HG02840 (cell line): ENCODE measurements around the gene KREMEN2.
"Not testable (repeated sequence)": the region's sequence is repeated elsewhere in the genome, so short reads cannot be mapped to it uniquely, and the experiment has no call there.

Experiments
- ATAC-seq: cut with Tn5 transposase; IDR thresholded peaks from one replicate; pipeline ENCODE4 v1.9.1; 2021; ENCODE audit warnings: mild to moderate bottlenecking, moderate library complexity, moderate number of reproducible peaks; ENCODE audit not compliant: unreplicated experiment, low FRiP score

The KREMEN2 gene

DNA sequence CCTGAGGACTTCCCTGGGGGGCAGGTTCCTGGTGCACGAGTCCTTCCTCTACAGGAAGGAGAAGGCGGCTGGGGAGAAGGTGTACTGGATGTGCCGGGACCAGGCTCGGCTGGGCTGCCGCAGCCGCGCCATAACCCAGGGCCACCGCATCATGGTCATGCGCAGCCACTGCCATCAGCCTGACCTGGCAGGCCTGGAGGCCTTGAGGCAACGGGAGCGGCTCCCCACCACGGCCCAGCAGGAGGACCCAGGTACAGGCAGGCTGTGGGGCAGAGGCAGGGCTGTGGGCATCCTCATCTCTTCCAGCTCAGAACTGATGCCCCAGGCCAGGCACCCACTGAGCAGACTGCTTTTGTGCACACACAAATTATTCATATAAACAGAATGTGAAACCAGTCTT lies 25.9 kb upstream of the KREMEN2 start:
- no peak for ATAC-seq

DNA sequence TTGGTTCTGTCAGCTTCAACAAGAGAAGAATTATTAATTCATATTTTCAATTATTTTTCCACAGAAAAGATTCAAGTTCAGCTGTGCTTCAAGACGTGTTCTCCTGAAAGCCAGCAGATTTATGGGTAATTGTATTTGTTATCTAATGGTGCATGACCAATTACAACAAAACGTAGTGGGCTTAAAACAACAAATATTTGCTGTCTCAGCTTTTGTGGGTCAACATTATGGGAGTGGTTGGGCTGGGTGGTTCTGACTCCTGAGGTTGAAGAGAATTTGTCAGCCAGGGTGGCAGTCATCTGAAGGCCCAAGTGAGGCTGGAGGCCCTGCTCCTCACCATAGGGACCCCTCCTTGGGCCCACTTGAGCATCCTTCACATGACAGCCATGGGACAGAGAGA lies 24.1 kb upstream of the KREMEN2 start:
- ATAC-seq: no peak

DNA sequence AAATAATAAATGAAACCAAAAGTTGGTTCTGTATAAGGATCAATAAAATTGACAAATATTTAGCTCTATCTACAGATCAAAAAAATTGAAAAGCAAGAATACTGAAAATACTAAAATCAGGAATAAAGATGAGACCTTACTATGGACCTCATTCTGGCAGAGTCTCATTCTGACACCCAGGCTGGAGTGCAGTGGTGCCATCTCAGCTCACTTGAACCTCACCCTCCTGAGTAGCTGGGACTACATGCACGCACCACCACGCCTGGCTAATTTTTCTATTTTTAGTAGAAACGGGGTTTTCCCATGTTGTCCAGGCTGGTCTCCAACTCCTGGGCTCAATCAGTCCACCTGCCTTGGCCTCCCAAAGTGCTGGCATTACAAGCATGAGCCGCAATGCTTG lies 22.0 kb upstream of the KREMEN2 start:
- no peak for ATAC-seq

DNA sequence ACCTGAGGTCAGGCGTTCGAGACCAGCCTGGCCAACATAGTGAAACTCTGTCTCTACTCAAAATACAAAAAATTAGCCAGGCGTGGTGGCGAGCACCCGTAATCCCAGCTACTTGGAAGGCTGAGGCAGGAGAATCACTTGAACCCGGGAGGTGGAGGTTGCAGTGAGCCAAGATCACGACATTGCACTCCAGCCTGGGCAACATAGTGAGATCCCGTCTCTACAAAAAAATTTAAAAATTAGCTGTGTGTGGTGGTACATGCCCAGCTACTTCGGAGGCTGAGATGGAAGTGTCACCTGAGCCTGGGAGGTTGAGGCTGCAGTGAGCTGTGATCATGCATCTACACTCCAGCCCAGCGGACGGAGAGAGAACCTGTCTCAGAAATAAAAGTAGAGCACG lies 20.4 kb upstream of the KREMEN2 start:
- ATAC-seq: not testable (repeated sequence)

DNA sequence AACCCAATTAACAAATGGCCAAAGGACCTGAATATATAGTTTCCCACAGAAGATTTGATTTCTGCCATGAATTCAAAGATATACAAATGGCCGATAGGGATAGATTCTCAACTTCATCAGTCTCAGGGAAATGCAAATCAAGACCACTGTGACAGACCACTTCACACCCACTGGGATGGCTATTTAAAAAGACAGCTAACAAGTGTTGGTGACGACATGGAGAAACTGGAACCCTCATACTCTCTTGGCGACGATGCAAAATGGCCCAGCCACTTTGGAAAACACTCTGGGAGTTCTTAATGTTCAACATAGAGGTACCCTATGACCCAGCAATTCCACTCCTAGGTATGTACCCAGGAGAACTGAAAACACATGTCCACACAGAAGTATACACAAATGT lies 17.4 kb upstream of the KREMEN2 start:
- no peak for ATAC-seq

DNA sequence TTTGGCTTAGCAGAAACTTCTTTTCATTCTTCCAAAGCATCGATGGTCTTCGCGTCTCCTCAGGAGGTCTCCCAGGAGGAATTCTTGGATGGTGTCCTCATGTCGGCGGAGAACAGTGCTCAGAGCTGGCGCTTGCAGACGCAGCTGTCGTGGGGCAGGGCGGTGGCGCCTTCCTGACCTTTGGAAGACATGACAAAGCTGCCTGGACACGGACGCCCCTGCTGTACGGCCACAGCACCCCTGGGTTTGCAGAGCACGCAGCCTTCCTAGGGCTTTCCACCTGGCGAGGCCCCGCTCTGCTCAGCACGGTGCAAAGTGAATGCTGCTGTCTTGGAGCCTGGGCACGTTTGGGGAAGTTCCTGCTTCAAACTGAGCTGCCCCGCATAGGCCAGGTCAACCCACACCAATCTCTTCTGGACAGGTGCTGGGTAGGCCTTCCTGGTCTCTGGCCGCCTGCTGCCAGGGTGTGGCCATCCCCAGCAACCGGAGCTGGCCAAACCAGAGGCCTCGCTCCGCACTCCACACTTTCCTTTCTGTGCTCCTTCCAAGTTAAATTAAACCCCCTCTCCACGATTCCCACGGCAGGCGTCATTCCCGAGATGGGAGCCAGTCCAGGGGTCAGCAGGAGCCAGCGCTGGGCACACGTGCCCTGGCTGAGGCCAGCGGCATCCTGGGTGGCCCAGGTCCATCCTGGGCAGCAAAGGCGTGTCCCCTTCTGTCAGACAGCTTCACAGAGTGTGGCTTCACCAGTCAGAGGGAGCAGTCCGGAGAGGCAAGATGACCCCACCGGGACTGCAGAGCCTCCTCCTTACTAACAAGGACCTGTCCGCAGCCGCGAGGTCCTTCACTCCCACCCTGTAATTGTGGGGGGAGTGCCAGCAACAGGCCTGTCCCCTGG lies 15.0 kb upstream of the KREMEN2 start:
- no peak for ATAC-seq

DNA sequence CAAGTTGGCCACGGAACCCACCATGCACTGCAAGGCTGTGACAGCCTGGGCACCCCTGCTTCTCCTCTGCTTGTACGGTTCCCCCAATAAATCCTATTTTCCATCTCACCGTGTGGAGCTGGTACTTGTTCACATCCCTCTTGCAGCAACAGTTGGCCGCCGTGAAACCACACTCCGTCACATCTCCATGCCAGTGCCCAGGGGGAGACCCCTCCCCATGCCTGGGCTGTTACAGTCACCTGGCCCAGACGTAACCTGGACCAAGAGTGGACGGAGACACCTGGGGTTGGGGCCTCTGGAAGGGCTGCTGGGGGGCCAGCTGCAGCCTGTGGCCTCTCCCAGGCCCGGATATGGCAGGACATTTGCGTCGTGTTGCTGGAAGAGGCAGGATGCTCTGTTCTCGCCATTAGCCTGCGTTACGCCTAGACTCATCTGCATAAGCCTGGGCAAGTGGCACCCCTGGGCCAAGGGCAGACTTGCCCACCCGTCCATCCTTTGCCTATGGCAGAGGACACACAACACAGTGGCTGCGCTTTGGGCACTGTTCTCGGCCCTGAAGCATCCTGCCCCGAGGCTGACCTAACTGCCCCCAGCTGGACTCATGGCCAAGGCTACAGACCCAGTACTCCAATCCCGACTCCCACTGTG lies 14.2 kb upstream of the KREMEN2 start:
- ATAC-seq: no peak

DNA sequence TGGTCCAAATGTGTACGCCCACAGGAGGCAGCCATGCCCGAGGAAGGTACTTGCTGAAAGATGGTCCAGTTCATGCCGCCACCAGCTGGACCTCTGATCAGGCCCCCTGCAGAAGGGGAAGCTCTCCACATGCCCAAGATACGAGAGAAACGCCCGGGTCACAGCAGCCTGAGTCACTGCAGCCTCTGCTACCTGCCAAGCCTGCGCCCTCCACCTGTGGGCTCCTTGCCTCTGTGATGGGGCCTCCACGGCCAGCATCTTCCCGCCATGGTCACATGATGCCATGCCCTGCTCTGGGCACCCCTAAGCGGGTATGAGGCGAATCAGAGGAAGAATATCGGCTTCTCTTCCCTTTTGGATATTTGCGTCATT lies 13.7 kb upstream of the KREMEN2 start:
- ATAC-seq: no peak

DNA sequence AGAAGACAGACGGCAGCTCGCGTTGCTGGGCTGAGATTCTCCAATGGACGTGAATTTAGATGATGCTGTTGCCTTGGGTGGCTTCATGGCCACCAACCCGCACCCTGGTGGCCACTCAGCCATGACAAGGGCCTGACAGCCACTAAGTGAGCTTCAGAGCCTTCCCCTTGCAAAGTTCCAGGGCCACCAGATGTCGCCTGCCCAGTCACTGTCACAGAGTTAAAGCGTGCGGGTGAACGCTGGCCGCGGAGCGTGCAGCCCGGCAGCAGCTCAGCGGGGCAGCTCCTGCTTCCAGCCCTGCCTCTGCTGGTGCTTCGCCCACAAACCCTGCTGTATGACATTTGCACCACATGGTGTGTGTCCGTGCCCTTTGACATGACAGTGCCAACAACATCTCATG lies 13.3 kb upstream of the KREMEN2 start:
- ATAC-seq: no peak

DNA sequence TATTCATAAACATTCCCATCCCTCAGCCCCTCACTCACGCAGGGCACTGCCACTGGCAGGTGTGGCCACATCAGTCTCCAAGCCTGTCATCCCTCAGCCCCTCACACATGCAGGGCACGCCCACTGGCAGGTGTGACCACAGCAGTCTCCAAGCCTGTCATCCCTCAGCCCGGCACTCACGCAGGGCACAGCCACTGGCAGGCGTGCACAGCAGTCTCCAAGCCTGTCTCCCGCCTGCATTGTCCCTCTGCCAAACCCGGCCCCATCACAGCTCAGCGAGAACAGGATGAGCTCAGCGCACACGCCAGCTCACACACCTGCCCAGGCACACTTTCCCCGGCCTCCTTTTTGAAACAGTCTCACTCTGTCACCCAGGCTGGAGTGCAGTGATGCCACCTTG lies 11.4 kb upstream of the KREMEN2 start:
- ATAC-seq: no peak

DNA sequence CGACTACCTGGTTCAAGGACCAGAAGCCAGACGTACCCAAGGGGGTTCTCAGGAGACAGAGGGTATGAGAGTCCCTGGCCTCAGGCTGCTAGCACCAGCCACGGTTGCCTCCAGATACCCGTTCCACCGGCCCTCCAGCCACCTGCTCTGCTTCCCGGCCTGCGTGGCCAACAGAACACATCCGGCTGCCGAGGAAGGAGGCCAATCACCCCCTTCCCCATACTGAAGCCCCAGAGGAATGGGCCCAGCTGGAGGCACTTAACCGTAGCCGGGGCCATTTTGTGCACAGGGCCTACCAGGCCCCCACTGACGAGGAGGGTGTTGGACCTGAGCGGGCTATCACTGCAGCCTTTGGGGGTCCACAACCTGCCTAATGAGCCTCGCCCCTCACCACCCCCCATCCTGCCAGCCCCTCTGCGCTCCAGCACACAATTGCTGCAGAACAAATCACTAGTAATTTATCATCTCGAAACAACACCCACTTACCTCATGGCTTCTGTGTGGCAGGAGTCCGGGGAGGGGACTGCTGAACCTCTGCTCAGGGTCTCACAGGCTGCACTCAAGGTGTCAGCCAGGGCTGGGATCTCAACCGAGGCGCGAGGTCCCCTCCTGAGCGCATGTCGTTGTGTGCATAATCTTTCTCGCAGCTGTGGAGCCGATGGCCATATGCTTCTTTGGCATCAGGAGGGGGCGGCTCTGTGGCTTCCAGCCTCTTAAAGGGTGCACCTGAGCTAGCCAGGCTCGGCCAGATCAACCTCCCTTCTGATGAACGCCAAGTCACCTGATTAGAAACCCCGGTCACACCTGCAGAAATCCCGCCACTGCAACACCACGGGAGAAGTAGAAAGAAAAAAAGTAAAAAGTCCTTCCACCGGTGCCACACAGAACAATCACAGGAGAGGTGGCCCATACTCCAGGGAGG lies 10.1 kb upstream of the KREMEN2 start:
- no peak for ATAC-seq

DNA sequence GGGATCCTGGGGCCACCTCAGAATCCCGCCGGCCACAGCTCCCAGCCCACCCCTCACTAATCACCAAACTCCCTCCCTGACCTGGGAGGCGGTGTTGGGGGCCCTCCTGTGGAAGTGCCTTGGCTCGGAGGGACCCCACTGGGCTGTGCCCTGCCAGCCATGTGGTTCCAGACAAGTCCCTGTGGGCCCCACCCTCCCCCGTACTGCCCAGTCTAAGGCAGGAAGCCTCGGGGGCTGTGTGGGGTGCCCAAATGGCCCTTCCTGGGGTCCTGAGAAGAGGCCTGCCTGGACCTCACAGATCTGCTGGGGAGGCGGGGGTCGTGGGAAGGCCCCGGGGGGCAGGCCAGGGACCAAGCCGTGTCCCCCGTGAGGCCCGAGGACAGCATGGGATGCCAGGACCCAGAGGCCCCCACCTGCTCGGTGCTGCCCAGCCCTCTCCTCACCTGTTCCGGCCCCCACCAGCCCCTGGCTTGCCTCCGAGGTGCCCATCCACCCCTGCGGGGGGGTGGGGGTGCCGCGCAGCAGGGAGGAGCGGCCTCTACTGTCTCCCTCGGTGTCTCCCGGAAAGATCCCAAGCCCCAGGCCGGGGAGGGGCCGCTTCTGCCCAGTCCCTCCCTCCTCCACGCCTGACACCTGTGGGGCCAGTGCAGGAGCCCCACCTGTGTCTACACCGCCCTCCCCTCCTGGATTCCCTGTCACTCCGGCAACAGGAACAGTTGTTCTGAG lies 9.3 kb upstream of the KREMEN2 start:
- no peak for ATAC-seq

DNA sequence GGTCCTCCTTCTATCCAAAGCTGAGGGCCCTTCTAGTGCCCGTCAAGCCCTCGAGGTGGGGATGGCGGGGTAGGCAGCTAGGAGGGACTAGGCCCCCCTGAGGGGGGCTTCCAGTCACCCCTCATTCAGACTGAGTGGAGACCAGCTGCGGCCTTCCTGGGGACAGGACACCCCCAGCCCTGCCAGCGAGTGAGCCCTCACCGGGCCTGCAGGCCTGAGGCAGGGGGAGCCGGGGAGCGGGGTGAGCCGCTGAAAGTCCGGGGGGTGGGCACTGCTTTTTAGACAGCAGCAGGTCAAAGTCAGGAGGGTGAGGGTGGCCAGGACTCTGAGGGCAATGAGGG lies 8.7 kb upstream of the KREMEN2 start:
- ATAC-seq: no peak

DNA sequence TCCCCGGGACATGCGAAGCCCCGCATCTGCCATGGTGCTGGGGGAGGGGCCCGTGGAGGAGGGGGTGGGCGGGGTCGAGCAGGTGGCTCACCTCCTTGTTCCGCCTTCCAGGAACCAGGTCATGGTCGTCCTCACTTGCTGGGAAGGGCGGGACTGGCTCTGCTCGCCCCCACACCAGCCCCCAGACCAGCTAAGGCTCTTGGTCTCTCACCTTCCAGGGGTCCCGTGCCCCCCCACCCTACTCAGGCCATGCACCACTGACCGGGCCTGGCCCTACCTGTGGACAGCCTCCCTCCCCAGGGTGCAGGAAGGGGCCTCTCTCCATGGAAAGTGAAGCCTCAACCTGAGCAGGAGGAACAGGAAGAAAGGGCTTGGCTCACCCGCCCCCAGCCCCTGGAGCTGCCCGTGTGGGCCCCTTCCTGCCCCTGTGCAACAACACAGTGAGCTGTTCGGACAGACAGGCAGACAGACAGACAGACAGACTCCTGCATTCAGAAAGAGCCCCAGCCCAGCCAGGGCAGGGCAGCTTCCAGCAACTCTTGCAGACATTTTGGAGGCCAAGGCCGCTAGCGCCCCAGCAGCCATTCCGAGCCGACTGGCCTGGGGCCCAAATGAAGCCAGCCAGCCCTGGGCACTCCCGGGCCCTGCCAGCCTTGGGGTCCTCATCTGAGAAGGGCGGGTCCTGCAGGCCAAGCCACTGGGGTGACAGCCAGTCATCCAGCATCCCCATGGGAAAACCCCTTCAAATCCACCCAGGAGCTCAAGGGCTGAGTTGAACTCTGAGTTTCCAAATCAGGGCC lies 8.1 kb upstream of the KREMEN2 start:
- ATAC-seq: no peak

DNA sequence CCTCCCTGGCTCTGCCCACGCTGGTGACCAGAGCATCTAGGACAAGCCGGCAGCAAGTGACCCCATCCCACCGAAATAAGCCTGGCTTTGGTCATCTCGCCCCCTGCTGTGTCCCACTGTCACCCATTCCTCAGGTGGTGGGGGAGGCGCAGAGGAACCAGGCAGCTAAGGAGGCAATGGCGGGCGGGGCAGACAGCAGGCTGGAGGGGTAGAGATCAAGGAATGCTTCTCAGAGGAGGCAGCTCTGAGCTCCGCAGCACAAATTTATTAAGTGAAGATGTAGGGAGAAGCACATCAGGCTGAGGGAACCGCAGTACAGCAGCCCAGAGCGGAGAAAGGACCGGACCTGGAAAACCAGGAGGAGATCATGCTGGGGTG lies 7.5 kb upstream of the KREMEN2 start:
- no peak for ATAC-seq

DNA sequence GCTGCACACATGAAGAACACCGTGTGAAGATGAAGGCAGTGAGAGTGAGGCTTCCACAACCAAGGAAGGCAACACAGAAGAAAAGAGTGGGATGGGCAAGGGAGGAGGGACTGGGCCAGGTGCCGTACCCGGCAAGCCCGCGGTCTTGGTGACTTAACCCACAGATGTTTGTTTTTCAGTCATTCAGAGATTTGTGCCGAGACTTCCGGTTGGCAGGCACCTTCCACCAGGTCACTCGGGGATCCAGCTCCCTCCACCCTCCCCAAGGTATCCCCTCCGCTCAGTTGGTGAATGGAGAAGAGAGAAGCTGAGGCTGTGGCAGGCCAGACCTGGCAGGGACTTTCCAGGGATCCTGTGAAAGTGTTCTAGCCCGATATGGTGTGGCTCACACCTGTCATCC lies 4.9 kb upstream of the KREMEN2 start:
- ATAC-seq: no peak

DNA sequence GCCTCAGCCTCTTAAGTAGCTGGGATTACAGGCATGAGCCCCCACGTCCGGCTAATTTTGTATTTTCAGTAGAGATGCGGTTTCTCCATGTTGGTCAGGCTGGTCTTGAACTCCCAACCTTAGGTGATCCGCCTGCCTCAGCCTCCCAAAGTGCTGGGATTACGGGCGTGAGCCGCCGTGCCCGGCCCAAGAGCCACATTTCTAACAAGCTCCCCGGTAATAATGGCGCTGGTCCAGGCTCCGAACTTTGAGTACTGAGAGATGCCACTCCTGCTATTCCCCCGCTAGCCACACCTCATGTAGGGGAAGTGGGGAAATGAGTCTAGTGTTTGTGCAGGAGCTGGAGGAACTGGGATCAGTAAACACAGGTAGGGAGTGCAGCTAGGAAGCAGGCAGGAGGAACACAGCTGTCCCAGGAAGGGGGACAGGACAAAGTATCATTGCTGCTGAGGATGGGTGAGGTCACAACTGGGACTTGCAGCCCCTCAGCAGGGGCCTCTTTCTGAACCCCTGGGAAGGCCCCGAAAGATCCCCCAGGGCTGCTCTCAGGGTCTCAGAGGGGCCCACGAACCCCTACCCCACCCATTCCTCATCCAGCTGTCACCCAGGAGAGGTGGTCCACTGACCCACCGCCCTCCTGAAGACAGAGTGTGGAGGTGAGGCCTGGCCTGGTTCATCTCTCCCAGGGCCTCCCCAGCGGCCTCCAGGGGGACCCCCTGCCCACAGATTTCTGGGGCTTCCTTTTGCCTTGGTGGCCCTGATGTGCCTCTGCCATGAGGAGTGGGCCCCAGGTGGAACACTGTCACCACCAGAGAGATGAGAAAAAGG lies 3.7 kb upstream of the KREMEN2 start:
- no peak for ATAC-seq

DNA sequence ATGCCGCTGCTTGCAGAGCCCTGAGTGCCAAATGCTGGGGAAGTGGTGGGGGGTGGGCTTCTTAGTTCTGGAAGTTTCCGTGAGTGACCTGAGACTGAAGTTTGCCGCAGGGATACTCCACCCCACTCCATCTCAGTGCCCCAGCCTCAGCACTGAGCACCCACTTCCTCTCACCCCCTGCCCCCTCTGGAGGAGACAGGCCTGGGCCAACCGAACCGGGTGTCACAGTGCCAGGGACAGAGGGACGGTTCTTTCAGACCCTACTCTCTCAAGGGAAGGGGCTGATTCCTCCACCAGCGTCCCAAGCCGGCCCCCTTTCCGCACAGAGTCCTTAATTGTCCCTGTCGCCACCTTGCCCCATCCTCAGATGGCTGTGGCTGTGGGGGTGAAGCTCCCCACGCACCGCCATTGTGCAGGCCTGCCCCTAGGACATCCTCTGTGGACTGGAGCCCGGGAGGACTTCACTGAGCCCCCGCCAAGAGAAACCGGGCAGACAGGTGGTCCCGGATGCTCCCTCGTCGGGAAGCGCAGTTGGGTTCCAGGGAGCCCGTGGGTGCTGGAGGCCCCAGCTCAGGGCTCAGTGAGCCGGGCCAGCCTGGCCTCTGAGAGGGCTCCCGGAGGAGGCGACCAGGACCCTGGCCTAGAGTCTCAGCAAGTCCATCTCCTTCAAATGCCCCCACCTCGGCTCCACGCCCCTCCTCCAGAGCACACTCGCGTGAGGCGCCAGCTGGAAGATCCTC lies 1.6 kb upstream of the KREMEN2 start:
- no peak for ATAC-seq
